Medulla oblongata (tissue), 1 donor: Measurements from ENCODE around the gene PSTPIP1.

Experiments used
- DNase-seq: peaks from one replicate; pipeline ENCODE4 v3.0.0-alpha.2; 2015; ENCODE audit errors: extremely low spot score

PSTPIP1 gene

GRCh38 chr15:77070180-77070494, 75.2 kb downstream of the PSTPIP1 start:
- no peak for DNase-seq

- DNase-seq: peak; percentile 96
Observed at GRCh38 chr15:77070495-77071304, 75.8 kb downstream of the PSTPIP1 start, which contains the start of gene TSPAN3. Gene TSPAN3, minus strand, starts transcription at chr15:77071109. Its CDS starts 155 bp downstream, at chr15:77070954.

GRCh38 chr15:77071305-77072223, 76.6 kb downstream of the PSTPIP1 start:
- DNase-seq: no peak

- DNase-seq: no peak
Observed at GRCh38 chr15:77074350-77074749, 79.4 kb downstream of the PSTPIP1 start.

- peak; percentile 74 for DNase-seq
Observed at GRCh38 chr15:77075528-77075927, 80.6 kb downstream of the PSTPIP1 start.

- peak; percentile 66 for DNase-seq
Observed at GRCh38 chr15:77076323-77076915, 81.5 kb downstream of the PSTPIP1 start.

GRCh38 chr15:77081971-77082370, 87.0 kb downstream of the PSTPIP1 start:
- DNase-seq: no peak

- peak; percentile 76 for DNase-seq
Observed at GRCh38 chr15:77083381-77084160, 88.6 kb downstream of the PSTPIP1 start.

- no peak for DNase-seq
Observed at GRCh38 chr15:77084436-77084835, 89.5 kb downstream of the PSTPIP1 start.

- no peak for DNase-seq
Observed at GRCh38 chr15:77085297-77085696, 90.4 kb downstream of the PSTPIP1 start.
